Measurements from ENCODE around the gene TAC4.
"Not testable (repeated sequence)": the region's sequence is repeated elsewhere in the genome, so short reads cannot be mapped to it uniquely, and the experiment has no call there.

The TAC4 gene

DNA sequence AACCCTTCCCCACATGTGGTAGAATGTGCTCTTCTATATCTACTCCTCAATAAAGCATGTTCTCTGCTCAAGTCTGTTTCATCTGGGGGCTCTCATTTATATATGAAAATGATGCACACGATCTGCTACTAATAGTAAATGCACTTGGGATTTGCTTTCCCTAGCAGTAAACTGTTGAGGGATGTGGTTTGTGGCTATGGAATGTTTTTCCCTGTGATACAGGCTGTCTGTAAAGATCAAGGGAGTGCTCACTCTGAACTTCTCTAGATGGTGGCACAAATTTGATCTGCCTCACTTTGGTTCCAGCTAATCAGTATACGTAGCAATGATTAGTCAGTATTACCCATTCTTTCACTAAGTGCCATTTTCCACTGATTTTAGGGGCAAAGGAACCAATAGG, 18.8 kb downstream of the TAC4 start:
- no peak for ATAC-seq (replicated peaks)

DNA sequence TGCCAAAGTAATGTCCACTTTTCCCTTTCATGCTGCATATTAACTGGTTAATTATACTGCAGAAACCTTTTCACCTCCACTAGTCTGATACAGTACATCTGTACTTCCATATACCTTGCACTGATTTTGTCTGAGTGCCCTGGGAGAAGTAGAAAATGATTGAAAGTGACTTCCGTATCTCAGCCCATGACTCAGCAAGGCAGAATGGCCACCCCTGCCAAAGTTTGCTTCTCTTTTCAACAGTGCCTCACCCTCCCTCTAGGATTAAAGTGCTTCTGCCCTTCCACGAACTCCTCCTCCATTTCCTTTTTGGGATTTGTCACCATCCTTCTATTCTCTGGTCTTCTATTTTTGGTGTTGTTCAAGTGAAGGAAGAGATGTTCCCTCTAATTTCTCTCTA, 19.5 kb downstream of the TAC4 start:
- ATAC-seq (replicated peaks); H3K4me3 Mint-ChIP-seq; H3K27me3 Mint-ChIP-seq; H3K27ac Mint-ChIP-seq; H3K9me3 Mint-ChIP-seq; H3K4me1 Mint-ChIP-seq (ENCODE audit: low read depth in 2 of 2); DNase-seq: not testable (repeated sequence)
- H3K36me3 Mint-ChIP-seq (ENCODE audit: insufficient read depth): peaks cover 70% of the 10 kb centered on the region

More for the DNA sequence above, 18.8 kb downstream of the TAC4 start:
- Mint-ChIP-seq H3K36me3 (ENCODE audit: insufficient read depth) (peaks cover 70% of the 10 kb centered on the region), H3K27ac (no peak overlapping the region), H3K4me3 (no peak overlapping the region), H3K27me3 (no peaks in the 10 kb centered on the region), H3K4me1 (ENCODE audit: low read depth in 2 of 2) (peaks cover 0 to 4% of the 10 kb centered on the region in 2 donors), H3K9me3 (no peaks in the 10 kb centered on the region)
- DNase-seq: no peak

DNA sequence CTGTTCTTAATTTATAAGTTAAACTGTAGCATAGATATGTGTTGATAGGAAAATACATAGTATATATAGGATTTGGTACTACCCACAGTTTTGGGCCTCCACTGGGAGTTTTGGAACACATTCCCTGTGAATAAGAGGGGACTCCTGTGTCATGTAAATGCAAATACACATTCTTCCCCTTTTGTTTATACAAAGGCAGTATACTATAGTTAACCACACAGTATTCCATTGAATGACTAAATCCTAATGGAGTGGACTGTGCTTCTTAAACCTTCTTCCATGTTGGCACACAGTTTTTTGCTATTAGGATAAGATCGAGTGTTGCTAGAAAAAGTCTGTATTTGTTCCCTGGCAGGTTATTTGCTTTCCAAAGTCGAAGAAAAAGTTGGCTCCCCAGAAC, 22.2 kb downstream of the TAC4 start:
- no peak for DNase-seq
- H3K27me3 Mint-ChIP-seq: no peaks in the 10 kb centered on the region
- no peak for ATAC-seq (replicated peaks)
- no peak overlapping the region for H3K27ac Mint-ChIP-seq
- no peak overlapping the region for H3K4me3 Mint-ChIP-seq
- H3K9me3 Mint-ChIP-seq: no peaks in the 10 kb centered on the region
- H3K36me3 Mint-ChIP-seq (ENCODE audit: insufficient read depth): peaks cover 84% of the 10 kb centered on the region
- H3K4me1 Mint-ChIP-seq (ENCODE audit: low read depth in 2 of 2): peaks cover 6 to 9% of the 10 kb centered on the region in 2 donors

DNA sequence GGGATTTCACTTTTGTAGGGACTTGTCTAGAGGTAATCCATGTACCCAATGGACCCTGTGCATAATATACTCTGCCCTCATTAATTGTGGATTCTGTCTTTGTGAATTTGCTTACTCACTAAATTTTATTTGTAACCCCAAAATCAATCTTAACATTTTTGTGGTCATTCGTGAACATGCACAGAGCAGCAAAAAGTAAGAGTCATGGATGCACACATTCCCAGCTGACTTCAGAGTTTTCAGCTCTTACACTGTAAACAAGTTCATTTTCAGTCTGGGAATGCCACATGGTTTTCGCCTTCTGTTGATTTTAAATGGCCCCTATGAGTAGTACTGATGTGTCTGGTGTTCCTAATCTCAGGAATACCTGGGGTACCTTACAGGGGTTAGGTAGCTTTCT, 24.3 kb downstream of the TAC4 start:
- H3K27me3 Mint-ChIP-seq: no peaks in the 10 kb centered on the region
- ATAC-seq (replicated peaks) (no peak), DNase-seq (no peak)
- H3K27ac Mint-ChIP-seq: no peak overlapping the region
- H3K4me1 Mint-ChIP-seq (ENCODE audit: low read depth in 2 of 2): peaks cover 14 to 20% of the 10 kb centered on the region in 2 donors
- no peak overlapping the region for H3K4me3 Mint-ChIP-seq
- H3K9me3 Mint-ChIP-seq: no peaks in the 10 kb centered on the region
- H3K36me3 Mint-ChIP-seq (ENCODE audit: insufficient read depth): peaks cover 88% of the 10 kb centered on the region

DNA sequence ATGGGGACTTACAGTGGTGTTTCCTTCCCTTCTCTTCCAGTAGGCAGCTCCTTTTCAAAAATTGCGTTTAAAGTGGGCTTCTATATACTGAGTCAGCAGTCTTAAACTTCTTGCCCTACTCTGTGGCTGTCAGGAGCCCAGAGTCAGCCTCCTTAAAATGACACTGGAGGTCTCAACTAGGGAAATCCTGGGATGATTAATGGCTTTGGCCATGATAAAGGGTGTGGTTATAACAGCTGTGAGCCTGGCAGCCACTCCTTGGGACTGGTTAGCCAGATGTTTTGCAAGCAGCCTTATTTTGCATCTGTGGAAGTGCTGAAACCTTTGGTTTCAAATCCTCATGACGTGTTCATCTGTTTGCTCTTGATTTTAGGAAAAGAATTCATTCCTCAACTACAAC, 25.0 kb downstream of the TAC4 start:
- H3K4me1 Mint-ChIP-seq (ENCODE audit: low read depth in 2 of 2): peaks cover 22 to 27% of the 10 kb centered on the region in 2 donors
- H3K36me3 Mint-ChIP-seq (ENCODE audit: insufficient read depth): peaks cover 88% of the 10 kb centered on the region
- H3K9me3 Mint-ChIP-seq: no peaks in the 10 kb centered on the region
- no peaks in the 10 kb centered on the region for H3K27me3 Mint-ChIP-seq
- no peak for ATAC-seq (replicated peaks)
- H3K4me3 Mint-ChIP-seq: no peak overlapping the region
- DNase-seq: no peak
- H3K27ac Mint-ChIP-seq: peak overlapping the region in 1 of 2 donors; percentile 67

DNA sequence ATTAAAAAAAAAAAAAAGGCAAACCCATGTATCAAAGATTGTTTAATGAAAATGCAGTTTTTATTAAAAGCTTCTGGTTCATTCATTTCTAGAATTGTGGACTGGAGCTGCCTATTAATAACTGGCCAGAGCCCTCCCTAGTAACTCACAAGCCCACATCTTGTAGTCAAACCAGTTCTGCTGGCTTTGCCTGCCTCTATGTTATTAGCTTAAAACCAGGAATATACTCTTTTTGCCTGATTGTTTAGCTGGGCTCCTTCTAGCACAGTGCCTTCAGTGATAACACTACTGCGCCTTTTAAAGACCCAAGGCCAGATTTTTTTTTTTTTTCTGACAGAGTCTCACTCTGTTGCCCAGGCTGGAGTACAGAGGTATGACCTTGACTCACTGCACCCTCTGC, 26.0 kb downstream of the TAC4 start:
- no peak for ATAC-seq (replicated peaks)
- Mint-ChIP-seq H3K9me3 (no peaks in the 10 kb centered on the region), H3K27ac (peak overlapping the region; percentile 67 to 77), H3K36me3 (ENCODE audit: insufficient read depth) (peaks cover 88% of the 10 kb centered on the region), H3K27me3 (no peaks in the 10 kb centered on the region), H3K4me1 (ENCODE audit: low read depth in 2 of 2) (peaks cover 27 to 36% of the 10 kb centered on the region in 2 donors), H3K4me3 (no peak overlapping the region)
- no peak for DNase-seq

DNA sequence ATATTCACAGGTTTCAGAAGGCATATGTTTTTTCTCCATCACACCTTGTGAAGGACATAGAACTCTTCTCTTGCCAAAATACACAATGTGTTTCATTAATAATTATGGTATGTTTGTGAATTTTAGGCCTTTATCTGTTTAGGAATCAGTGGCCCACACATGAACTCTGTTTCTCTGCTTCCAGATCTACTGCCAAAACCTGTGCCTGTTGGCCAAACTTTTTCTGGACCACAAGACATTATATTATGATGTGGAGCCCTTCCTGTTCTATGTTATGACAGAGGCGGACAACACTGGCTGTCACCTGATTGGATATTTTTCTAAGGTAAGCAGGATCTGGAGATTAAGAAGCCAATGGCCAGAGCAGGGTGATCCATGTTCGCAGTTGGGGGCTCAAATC, 26.4 kb downstream of the TAC4 start:
- H3K27ac Mint-ChIP-seq: peak overlapping the region; percentile 32 to 77
- H3K36me3 Mint-ChIP-seq (ENCODE audit: insufficient read depth): peaks cover 90% of the 10 kb centered on the region
- ATAC-seq (replicated peaks) (no peak), DNase-seq (no peak)
- no peaks in the 10 kb centered on the region for H3K9me3 Mint-ChIP-seq
- no peak overlapping the region for H3K4me3 Mint-ChIP-seq
- no peaks in the 10 kb centered on the region for H3K27me3 Mint-ChIP-seq
- H3K4me1 Mint-ChIP-seq (ENCODE audit: low read depth in 2 of 2): peaks cover 29 to 40% of the 10 kb centered on the region in 2 donors

DNA sequence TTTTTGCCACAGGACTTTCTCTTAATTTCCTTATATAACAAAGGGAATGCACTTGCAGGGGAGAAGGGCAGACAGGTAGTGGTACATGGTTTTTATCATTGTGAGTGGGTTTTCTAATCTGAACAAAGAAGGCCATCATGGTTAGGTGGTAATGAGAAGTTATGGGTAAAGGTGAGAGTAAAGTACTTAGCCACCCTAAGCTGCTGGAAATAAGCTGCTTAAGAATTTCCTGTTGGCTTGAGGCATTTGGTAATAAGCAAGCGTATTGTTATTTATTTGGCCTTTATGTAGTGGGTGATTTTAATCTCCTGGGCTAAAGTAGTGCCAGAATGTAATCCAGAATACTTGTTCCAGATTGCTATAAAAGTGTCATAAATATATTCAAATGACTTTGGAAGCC, 27.1 kb downstream of the TAC4 start:
- H3K4me3 Mint-ChIP-seq: peak overlapping the region in 1 of 2 donors; percentile 31
- DNase-seq (no peak), ATAC-seq (replicated peaks) (no peak)
- peaks cover 31 to 40% of the 10 kb centered on the region in 2 donors for H3K4me1 Mint-ChIP-seq (ENCODE audit: low read depth in 2 of 2)
- peaks cover 88% of the 10 kb centered on the region for H3K36me3 Mint-ChIP-seq (ENCODE audit: insufficient read depth)
- no peaks in the 10 kb centered on the region for H3K27me3 Mint-ChIP-seq
- H3K27ac Mint-ChIP-seq: peak overlapping the region; percentile 32 to 77
- no peaks in the 10 kb centered on the region for H3K9me3 Mint-ChIP-seq

DNA sequence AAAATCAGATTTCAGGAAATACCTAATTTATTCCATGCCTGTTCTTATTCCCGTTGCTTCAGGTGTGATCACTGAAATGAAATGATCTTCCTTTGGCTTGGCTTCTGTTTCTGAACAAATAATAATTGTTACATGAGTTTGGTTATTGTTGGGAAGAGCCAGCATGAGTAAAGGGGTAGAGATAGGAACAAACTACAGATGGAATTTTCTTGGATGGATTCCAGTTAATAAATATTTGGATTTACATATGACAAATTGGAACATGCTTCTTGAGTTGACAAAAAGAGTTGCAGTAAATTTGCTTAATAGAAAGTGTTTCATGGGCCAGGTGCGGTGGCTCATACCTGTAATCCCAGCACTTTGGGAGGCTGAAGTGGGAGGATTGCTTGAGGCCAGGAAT, 28.2 kb downstream of the TAC4 start:
- Mint-ChIP-seq H3K27ac (peak overlapping the region; percentile 75 to 88), H3K4me3 (peak overlapping the region in 1 of 2 donors; percentile 61), H3K4me1 (ENCODE audit: low read depth in 2 of 2) (peaks cover 31 to 40% of the 10 kb centered on the region in 2 donors), H3K36me3 (ENCODE audit: insufficient read depth) (peaks cover 86% of the 10 kb centered on the region), H3K27me3 (no peaks in the 10 kb centered on the region), H3K9me3 (no peaks in the 10 kb centered on the region)
- ATAC-seq (replicated peaks): no peak
- DNase-seq: no peak

DNA sequence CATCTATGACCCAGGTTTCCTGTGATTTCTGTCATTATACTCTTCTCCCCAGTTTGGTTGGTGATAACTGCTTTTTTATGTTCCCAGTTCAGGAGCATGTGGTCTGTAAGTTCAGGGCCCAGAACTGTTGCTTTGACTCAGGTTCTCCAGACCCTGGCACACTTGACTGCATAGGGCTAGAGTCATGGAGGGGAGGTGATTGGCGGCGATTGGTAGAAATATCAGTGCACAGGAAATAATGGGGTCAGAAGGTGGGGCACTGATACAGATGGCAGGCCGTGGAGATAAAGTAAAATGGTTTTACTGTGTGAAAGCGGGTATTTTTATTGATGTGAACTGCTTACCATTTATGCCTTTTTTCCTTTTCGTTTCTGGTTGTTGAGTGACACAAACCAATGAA, 28.7 kb downstream of the TAC4 start:
- Mint-ChIP-seq H3K27me3 (no peaks in the 10 kb centered on the region), H3K27ac (peak overlapping the region; percentile 75 to 88), H3K4me1 (ENCODE audit: low read depth in 2 of 2) (peaks cover 31 to 45% of the 10 kb centered on the region in 2 donors), H3K9me3 (no peaks in the 10 kb centered on the region), H3K36me3 (ENCODE audit: insufficient read depth) (peaks cover 86% of the 10 kb centered on the region), H3K4me3 (peak overlapping the region; percentile 54 to 61)
- DNase-seq (no peak), ATAC-seq (replicated peaks) (no peak)

DNA sequence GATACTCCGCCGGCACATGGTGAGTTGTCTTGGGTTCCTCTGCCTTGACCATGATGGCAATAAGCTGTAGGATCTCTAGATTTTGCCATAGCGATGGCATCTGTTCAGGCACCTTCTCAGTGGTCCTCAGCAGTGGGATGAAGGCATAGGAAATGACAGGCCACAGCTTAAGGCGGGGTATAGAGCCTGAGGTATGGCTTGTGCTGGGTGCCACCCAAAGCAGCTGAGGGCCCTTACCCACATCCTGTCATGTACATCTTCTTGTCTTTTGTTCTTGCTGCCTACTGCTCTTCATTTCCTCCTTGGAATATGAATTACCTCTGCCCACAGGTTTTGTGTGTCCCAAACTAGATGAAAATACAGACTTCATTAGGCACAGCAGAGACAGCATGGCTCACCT, 29.9 kb downstream of the TAC4 start:
- peak overlapping the region; percentile 54 to 61 for H3K4me3 Mint-ChIP-seq
- H3K36me3 Mint-ChIP-seq (ENCODE audit: insufficient read depth): peaks cover 86% of the 10 kb centered on the region
- peak overlapping the region; percentile 75 to 88 for H3K27ac Mint-ChIP-seq
- no peaks in the 10 kb centered on the region for H3K9me3 Mint-ChIP-seq
- H3K27me3 Mint-ChIP-seq: no peaks in the 10 kb centered on the region
- peaks cover 31 to 46% of the 10 kb centered on the region in 2 donors for H3K4me1 Mint-ChIP-seq (ENCODE audit: low read depth in 2 of 2)
- peak; percentile 100 for ATAC-seq (replicated peaks)
- DNase-seq: peak; percentile 52 to 53 (median 52)

DNA sequence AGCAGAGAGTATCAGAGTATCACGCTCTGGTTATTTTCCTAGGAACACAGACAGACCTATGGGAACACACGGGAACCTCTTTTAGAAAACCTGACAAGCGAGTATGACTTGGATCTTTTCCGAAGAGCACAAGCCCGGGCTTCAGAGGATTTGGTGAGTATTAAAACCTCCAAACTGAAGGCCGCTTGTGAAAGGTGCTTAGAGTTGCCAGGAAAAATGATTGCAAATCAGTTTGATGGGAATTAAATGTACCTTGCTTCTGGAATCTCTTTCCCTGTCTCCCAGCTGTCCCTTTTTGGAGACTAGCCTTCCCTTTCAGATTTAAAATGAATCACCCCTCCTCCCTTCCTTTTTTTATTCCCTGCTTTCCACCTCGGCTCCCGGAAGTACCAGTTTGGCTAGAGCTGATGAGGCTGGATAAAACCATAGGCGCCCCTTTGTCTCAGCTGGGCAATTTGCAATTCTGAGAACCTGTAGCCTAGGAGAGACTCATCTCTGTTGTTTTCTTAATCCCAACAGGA, 32.0 kb downstream of the TAC4 start:
- DNase-seq (no peak), ATAC-seq (replicated peaks) (no peak)
- Mint-ChIP-seq H3K36me3 (ENCODE audit: insufficient read depth) (peaks cover 88% of the 10 kb centered on the region), H3K9me3 (no peaks in the 10 kb centered on the region), H3K27ac (peak overlapping the region in 1 of 2 donors; percentile 89), H3K4me1 (ENCODE audit: low read depth in 2 of 2) (peaks cover 24 to 39% of the 10 kb centered on the region in 2 donors), H3K27me3 (no peaks in the 10 kb centered on the region), H3K4me3 (no peak overlapping the region)

DNA sequence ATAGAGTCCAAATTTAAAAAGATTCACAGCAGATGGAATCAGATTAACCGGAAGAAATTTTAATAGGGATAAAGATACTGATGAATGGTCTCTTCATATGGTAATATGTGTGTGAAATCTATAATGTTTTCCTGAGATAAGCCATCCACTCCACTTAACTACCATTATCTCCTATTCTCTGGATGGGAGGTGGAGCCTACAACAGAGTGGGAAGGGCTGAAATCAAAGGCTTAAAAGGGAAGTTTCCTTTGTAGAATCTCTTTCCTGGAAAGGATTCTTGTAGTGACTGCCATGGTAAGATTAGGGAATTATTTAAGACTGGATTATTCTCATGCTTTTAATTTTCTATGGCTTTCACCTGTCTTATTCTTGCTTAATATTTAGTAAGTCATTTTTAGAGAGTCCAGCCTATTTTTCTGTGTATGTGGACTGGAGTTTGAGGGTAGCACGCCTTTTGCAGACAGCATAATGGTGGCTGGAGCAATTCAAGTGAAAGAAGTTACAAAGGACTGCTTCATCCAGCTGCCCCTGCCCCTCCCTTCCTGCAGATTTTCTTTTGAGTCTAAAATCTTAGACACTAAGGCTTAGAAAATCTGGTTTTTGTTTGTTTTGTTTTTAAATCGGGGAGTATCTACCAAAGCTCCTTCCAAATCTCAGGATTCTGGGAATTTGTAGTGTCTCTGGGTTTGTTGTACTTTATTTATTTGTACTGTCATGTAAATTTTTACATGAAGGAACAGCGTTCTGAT, 32.9 kb downstream of the TAC4 start:
- DNase-seq: no peak
- Mint-ChIP-seq H3K4me3 (no peak overlapping the region), H3K36me3 (ENCODE audit: insufficient read depth) (peaks cover 86% of the 10 kb centered on the region), H3K4me1 (ENCODE audit: low read depth in 2 of 2) (peaks cover 24 to 36% of the 10 kb centered on the region in 2 donors), H3K27ac (peak overlapping the region; percentile 26 to 89), H3K9me3 (no peaks in the 10 kb centered on the region), H3K27me3 (no peaks in the 10 kb centered on the region)
- no peak for ATAC-seq (replicated peaks)

DNA sequence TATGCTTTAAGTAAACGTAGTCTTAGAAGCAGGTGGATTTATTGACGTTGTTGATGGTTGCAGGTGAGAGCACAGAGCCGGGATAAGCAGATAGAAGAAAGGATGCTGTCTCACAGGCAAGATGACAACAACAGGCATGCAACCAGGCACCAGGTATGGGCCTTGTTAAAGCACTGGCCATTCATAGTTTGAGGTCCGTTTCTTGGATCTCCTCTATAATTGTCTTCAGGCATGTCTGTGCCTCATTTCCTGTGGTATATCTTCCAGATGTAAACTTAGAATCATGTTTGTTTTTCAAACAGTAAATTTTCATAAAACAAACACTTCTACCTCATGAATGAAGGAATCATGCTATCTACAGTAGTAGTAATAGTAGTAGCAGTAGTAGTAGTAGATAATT, 38.8 kb downstream of the TAC4 start:
- H3K27me3 Mint-ChIP-seq: no peaks in the 10 kb centered on the region
- H3K36me3 Mint-ChIP-seq (ENCODE audit: insufficient read depth): peaks cover 91% of the 10 kb centered on the region

More for the DNA sequence above, 38.8 kb downstream of the TAC4 start:
- ATAC-seq (replicated peaks) (no peak), DNase-seq (no peak)
- Mint-ChIP-seq H3K4me3 (no peak overlapping the region), H3K27ac (peak overlapping the region in 1 of 2 donors; percentile 57), H3K4me1 (ENCODE audit: low read depth in 2 of 2) (peaks cover 11 to 42% of the 10 kb centered on the region in 2 donors), H3K9me3 (no peaks in the 10 kb centered on the region)
